ENCODE measurements around the gene OPTC.

The OPTC gene

GRCh38 chr1:203500279-203500678, 6.3 kb downstream of the OPTC start:
- H3K36me3 ChIP-seq (ENCODE audit: insufficient read depth, low read length) = no peaks in the 10 kb centered on the region

GRCh38 chr1:203503836-203504235, 9.9 kb downstream of the OPTC start:
- H3K9me2 ChIP-seq (replicated peaks; ENCODE audit: low read depth, low read length) = no peaks in the 10 kb centered on the region
- no peaks in the 10 kb centered on the region for H3K79me2 ChIP-seq (ENCODE audit: insufficient read depth, low read length)
- H3K4me3 ChIP-seq (ENCODE audit: low read length, poor library complexity, severe bottlenecking) = no peak overlapping the region
- no peaks in the 10 kb centered on the region for H3K27me3 ChIP-seq (ENCODE audit: insufficient read depth, low read length, poor library complexity, severe bottlenecking)
- H3K9me3 ChIP-seq (ENCODE audit: insufficient read depth, low read depth, low read length) = no peaks in the 10 kb centered on the region
- H2AFZ ChIP-seq (ENCODE audit: low read length) = no peak overlapping the region
- H3K4me2 ChIP-seq (ENCODE audit: low read depth, low read length, poor library complexity, severe bottlenecking) = no peak overlapping the region
- H3K9ac ChIP-seq (ENCODE audit: low read depth, low read length, poor library complexity, severe bottlenecking) = no peak overlapping the region
- peaks cover 5% of the 10 kb centered on the region for H3K4me1 ChIP-seq (ENCODE audit: insufficient read depth, low read length, poor library complexity, severe bottlenecking)
- no peaks in the 10 kb centered on the region for H3F3A ChIP-seq (ENCODE audit: low read depth)
- TF ChIP-seq CTCF (conservative IDR thresholded peaks at IDR 0.05; ENCODE audit: low read length) (no peak), EZH2phosphoT487 (IDR thresholded peaks at IDR 0.05; ENCODE audit: borderline replicate concordance) (no peak)
- no peaks in the 10 kb centered on the region for H4K20me1 ChIP-seq (ENCODE audit: insufficient read depth, low read length, poor library complexity, severe bottlenecking)
- no peaks in the 10 kb centered on the region for H3K36me3 ChIP-seq (ENCODE audit: insufficient read depth, low read length)

More at GRCh38 chr1:203500279-203500678, 6.3 kb downstream of the OPTC start:
- Histone ChIP-seq H3K9ac (ENCODE audit: low read depth, low read length, poor library complexity, severe bottlenecking) (no peak overlapping the region), H3K27me3 (ENCODE audit: insufficient read depth, low read length, poor library complexity, severe bottlenecking) (no peaks in the 10 kb centered on the region), H3K4me1 (ENCODE audit: insufficient read depth, low read length, poor library complexity, severe bottlenecking) (no peaks in the 10 kb centered on the region), H3K4me2 (ENCODE audit: low read depth, low read length, poor library complexity, severe bottlenecking) (no peak overlapping the region), H3K79me2 (ENCODE audit: insufficient read depth, low read length) (no peaks in the 10 kb centered on the region), H3K4me3 (ENCODE audit: low read length, poor library complexity, severe bottlenecking) (no peak overlapping the region), H3F3A (ENCODE audit: low read depth) (no peaks in the 10 kb centered on the region), H3K9me3 (ENCODE audit: insufficient read depth, low read depth, low read length) (no peaks in the 10 kb centered on the region), H2AFZ (ENCODE audit: low read length) (no peak overlapping the region), H3K9me2 (replicated peaks; ENCODE audit: low read depth, low read length) (no peaks in the 10 kb centered on the region), H4K20me1 (ENCODE audit: insufficient read depth, low read length, poor library complexity, severe bottlenecking) (no peaks in the 10 kb centered on the region)
- TF ChIP-seq EZH2phosphoT487 (IDR thresholded peaks at IDR 0.05; ENCODE audit: borderline replicate concordance) (no peak), CTCF (conservative IDR thresholded peaks at IDR 0.05; ENCODE audit: low read length) (no peak)

- TF ChIP-seq EZH2phosphoT487 (IDR thresholded peaks at IDR 0.05; ENCODE audit: borderline replicate concordance) (no peak), CTCF (conservative IDR thresholded peaks at IDR 0.05; ENCODE audit: low read length) (peak; percentile 92)
- H3K27me3 ChIP-seq (ENCODE audit: insufficient read depth, low read length, poor library complexity, severe bottlenecking) = no peaks in the 10 kb centered on the region
- no peaks in the 10 kb centered on the region for H3K9me2 ChIP-seq (replicated peaks; ENCODE audit: low read depth, low read length)
- no peaks in the 10 kb centered on the region for H3F3A ChIP-seq (ENCODE audit: low read depth)
- no peaks in the 10 kb centered on the region for H3K36me3 ChIP-seq (ENCODE audit: insufficient read depth, low read length)
- no peak overlapping the region for H3K9ac ChIP-seq (ENCODE audit: low read depth, low read length, poor library complexity, severe bottlenecking)
- H4K20me1 ChIP-seq (ENCODE audit: insufficient read depth, low read length, poor library complexity, severe bottlenecking) = no peaks in the 10 kb centered on the region
- no peak overlapping the region for H3K4me3 ChIP-seq (ENCODE audit: low read length, poor library complexity, severe bottlenecking)
- H3K9me3 ChIP-seq (ENCODE audit: insufficient read depth, low read depth, low read length) = no peaks in the 10 kb centered on the region
- peak overlapping the region; percentile 88 for H2AFZ ChIP-seq (ENCODE audit: low read length)
- no peak overlapping the region for H3K4me2 ChIP-seq (ENCODE audit: low read depth, low read length, poor library complexity, severe bottlenecking)
- no peaks in the 10 kb centered on the region for H3K79me2 ChIP-seq (ENCODE audit: insufficient read depth, low read length)
- H3K4me1 ChIP-seq (ENCODE audit: insufficient read depth, low read length, poor library complexity, severe bottlenecking) = peaks cover 7% of the 10 kb centered on the region
Measured at GRCh38 chr1:203504400-203505250, 10.7 kb downstream of the OPTC start.
